Duodenal mucosa (tissue), 2 donors: ENCODE data around the gene PUS1.

Experiments used
- H3K27ac ChIP-seq: one replicate; pipeline ENCODE4 v1.7.0; 2013; ENCODE audit warnings: low read depth, low read length
- H3K27me3 ChIP-seq, 2 donors: one replicate each; pipeline ENCODE4 v1.7.0; 2013; ENCODE audit warnings: low read length in 2 of 2, control low read depth in 1 of 2; ENCODE audit not compliant: insufficient read depth in 2 of 2, control insufficient read depth in 1 of 2
- H3K36me3 ChIP-seq, 2 donors: one replicate each; pipeline ENCODE4 v1.7.0; 2013; ENCODE audit warnings: low read length in 2 of 2, control low read depth in 1 of 2; ENCODE audit not compliant: insufficient read depth in 2 of 2, control insufficient read depth in 1 of 2
- H3K4me1 ChIP-seq, 2 donors: one replicate each; pipeline ENCODE4 v1.7.0; 2013; ENCODE audit warnings: low read length in 2 of 2, control low read depth in 1 of 2; ENCODE audit not compliant: insufficient read depth in 2 of 2, control insufficient read depth in 1 of 2
- H3K4me3 ChIP-seq, 2 donors: one replicate each; pipeline ENCODE4 v1.7.0; 2013; ENCODE audit warnings: low read length in 2 of 2, low read depth in 1 of 2
- H3K9ac ChIP-seq, 2 donors: one replicate each; pipeline ENCODE4 v1.7.0; 2013; ENCODE audit warnings: low read length in 2 of 2, low read depth in 1 of 2
- H3K9me3 ChIP-seq, 2 donors: one replicate each; pipeline ENCODE4 v1.7.0; 2013; ENCODE audit warnings: low read length in 2 of 2, control low read depth in 1 of 2; ENCODE audit not compliant: control insufficient read depth in 1 of 2

Gene PUS1

DNA sequence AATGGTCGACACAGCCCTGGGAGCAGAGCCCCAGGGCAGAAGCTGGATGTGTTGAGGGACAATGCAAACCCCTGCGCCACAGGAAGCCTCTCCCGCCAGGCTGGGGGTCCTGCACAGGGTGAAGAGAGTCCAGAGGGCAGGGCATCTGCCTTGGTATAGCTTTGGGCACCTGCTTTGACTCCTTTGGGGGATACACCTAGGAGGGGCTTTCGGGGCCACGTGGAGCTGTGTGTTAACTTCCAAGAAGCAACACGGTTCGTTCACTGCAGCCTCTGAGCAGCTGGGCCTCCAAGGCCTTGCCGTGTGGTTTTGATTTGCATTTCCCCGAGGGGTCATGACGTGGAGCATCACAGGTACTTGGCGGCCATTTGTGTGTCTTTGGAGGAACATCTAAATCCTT lies 5.8 kb upstream of the PUS1 start:
- Histone ChIP-seq H3K4me3 (no peak overlapping the region), H3K4me1 (peaks cover 0 to 7% of the 10 kb centered on the region in 2 donors), H3K27me3 (no peaks in the 10 kb centered on the region), H3K36me3 (peaks cover 0 to 20% of the 10 kb centered on the region in 2 donors), H3K9ac (no peak overlapping the region), H3K9me3 (no peaks in the 10 kb centered on the region), H3K27ac (no peak overlapping the region)

DNA sequence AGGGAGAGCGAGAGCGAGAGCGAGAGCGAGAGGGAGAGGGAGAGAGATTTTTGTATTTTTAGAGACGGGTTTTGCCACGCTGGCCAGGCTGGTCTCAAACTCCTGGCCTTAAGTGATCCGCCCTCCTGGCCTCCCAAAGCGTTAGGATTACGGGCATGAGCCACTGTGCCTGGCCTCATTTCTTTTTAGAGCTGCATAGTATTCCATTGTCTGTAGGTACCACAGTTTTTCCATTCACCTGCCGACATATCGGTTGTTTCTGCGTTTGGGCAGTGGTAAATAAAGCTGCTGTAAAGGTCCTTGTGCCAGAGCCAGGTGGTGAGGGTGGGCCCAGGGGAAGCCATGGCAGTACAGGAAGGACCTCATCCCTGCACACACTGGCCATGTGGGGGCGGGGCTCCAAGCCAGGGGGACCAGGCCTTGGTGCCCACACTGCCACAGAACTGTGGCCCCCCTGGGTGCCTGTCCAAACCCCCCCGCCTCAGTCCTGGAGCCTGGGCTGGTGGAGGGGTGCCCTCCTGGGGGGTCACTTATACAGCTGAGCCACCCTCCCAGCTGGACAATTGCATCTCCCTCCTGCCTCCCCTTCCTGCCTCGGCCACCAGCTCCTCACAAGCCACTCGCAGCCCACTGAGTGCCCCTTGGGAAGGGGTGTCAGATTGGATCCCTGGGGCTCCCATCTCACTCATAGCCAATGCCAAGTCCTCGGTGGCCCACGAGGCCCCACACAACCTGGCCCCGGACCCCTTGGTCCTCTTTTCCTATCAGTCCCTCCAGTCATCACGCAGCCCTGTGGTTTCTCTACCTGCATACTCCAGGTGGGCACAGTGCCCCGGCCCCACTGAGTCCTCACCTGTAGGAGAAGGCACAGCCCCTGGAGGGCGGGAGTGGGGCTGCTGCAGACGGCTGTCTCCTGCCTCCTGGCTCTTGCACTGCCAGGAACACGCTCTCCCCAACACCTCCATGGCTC lies 1.7 kb upstream of the PUS1 start:
- Histone ChIP-seq H3K27me3 (no peaks in the 10 kb centered on the region), H3K4me1 (peaks cover 8 to 17% of the 10 kb centered on the region in 2 donors), H3K9me3 (no peaks in the 10 kb centered on the region), H3K4me3 (no peak overlapping the region), H3K9ac (no peak overlapping the region), H3K27ac (no peak overlapping the region), H3K36me3 (peaks cover 5 to 6% of the 10 kb centered on the region in 2 donors)

DNA sequence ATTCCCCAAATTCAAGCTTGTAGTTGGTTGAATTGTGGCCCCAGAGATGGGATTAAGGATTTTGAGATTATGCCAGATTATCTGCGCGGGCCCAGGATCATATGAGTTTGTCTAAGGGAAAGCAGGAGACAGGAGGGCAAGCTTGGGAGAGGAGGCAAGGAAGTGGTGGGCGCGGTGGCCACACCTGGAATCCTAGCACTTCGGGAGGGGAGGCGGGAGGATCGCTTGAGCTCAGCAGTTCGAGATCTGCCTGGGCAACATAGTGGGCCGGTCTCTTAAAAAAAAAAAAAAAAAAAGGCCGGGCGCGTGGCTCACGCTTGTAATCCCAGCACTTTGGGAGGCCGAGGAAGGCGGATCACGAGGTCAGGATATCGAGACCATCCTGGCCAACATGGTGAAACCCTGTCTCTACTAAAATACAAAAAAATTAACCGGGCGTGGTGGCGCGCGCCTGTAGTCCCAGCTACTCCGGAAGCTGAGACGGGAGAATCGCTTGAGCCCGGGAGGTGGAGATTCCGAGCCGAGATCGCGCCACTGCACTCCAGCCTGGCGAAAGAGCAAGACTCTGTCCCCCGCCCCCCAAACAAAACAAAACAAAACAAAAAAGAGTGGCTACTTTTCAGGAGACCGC lies 881 bp upstream of the PUS1 start:
- peak overlapping the region; percentile 67 to 73 for H3K4me3 ChIP-seq
- H3K27ac ChIP-seq, result no peak overlapping the region
- peaks cover 6 to 14% of the 10 kb centered on the region in 2 donors for H3K36me3 ChIP-seq
- no peaks in the 10 kb centered on the region for H3K27me3 ChIP-seq
- no peaks in the 10 kb centered on the region for H3K9me3 ChIP-seq
- H3K4me1 ChIP-seq, result peaks cover 8 to 17% of the 10 kb centered on the region in 2 donors
- H3K9ac ChIP-seq, result peak overlapping the region; percentile 25 to 51

DNA sequence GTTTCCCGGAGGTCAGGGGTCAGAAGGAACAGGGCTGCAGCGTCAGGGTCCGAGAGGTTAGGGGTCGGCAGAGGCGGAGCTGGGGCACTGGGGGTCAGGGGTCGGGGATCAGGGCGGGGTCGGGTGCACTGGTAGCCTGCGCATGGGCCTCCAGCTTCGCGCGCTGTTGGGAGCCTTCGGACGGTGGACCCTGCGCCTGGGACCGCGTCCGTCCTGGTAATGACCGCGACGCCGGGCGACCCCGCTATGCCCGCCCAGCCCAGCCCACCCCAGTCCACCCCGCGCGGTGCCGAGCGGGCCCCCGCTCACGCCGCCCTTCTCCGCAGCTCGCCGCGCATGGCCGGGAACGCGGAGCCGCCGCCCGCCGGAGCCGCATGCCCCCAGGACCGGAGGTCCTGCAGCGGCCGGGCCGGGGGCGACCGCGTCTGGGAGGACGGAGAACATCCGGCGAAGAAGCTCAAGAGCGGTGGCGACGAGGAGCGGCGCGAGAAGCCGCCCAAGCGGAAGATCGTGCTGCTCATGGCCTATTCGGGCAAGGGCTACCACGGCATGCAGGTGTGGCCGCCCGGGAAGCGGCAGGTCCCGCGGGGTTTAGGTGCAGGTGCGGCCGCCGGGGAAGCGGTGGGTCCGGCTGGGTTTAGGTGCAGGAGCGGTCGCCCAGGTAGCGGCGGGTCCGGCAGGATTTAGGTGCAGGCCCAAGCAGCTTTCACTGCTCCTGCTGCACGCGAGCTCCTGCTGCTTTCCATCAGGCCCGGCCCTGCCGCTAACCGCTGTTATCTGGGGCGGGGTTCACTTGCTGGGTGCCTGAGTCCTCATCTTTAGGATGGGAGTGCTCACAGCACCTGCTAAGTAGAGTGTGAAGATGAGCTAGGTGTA lies 743 bp downstream of the PUS1 start:
- Histone ChIP-seq H3K4me1 (peaks cover 8 to 12% of the 10 kb centered on the region in 2 donors), H3K27ac (no peak overlapping the region), H3K27me3 (no peaks in the 10 kb centered on the region), H3K4me3 (peak overlapping the region; percentile 82 to 85), H3K36me3 (peaks cover 12 to 30% of the 10 kb centered on the region in 2 donors), H3K9me3 (no peaks in the 10 kb centered on the region), H3K9ac (peak overlapping the region; percentile 56 to 66)

DNA sequence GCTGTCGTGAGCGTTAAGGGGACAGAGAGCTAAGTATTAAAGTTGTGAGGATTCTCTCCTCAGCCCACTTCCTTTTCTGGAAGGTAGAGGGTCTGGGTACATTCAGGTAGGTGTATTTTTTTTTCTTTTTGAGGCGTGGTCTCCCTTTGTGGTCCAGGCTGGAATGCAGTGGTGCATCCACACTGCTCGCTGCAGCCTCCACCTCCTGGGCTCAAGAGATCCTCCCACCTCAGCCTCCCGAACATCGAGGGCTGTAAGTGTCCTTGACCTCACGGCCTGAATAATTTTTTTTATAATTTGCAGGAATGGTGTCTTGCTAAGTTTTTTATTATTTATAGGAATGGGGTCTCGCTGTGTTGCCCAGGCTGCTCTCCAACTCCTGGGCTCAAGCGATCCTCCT lies 1.4 kb downstream of the PUS1 start:
- no peak overlapping the region for H3K27ac ChIP-seq
- H3K36me3 ChIP-seq, result peaks cover 15 to 35% of the 10 kb centered on the region in 2 donors
- no peaks in the 10 kb centered on the region for H3K9me3 ChIP-seq
- H3K9ac ChIP-seq, result peak overlapping the region in 1 of 2 donors; percentile 66
- H3K27me3 ChIP-seq, result no peaks in the 10 kb centered on the region
- H3K4me1 ChIP-seq, result peaks cover 8 to 10% of the 10 kb centered on the region in 2 donors
- H3K4me3 ChIP-seq, result peak overlapping the region; percentile 82 to 85

DNA sequence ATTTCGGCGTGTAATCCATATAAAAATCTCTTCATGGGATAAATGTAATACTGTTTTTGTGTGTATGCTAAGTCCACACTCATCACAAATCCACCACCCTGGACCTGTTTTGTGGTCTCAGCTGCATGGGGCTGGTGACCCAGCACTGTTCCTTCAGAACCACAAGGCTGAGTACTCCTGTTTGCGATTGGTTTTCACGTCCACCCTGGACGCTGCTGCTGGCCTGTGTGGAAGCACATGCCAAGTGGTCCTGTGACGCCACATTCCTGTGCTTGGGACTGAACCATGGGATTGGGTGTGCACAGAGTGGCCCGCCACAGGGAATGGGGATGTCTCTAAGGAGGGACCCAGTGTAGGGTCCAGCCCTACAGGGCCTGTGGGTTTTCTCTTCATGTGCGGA lies 4.3 kb downstream of the PUS1 start:
- no peak overlapping the region for H3K4me3 ChIP-seq
- H3K4me1 ChIP-seq, result peaks cover 8 to 10% of the 10 kb centered on the region in 2 donors
- H3K9ac ChIP-seq, result no peak overlapping the region
- H3K27me3 ChIP-seq, result no peaks in the 10 kb centered on the region
- H3K36me3 ChIP-seq, result peaks cover 15 to 47% of the 10 kb centered on the region in 2 donors
- no peak overlapping the region for H3K27ac ChIP-seq
- no peaks in the 10 kb centered on the region for H3K9me3 ChIP-seq

GRCh38 chr12:131934535-131934934 lies 5.5 kb downstream of the PUS1 start:
- no peak overlapping the region for H3K9ac ChIP-seq
- H3K27ac ChIP-seq, result no peak overlapping the region
- peaks cover 15 to 55% of the 10 kb centered on the region in 2 donors for H3K36me3 ChIP-seq
- H3K4me3 ChIP-seq, result no peak overlapping the region
- no peaks in the 10 kb centered on the region for H3K27me3 ChIP-seq
- no peaks in the 10 kb centered on the region for H3K9me3 ChIP-seq
- H3K4me1 ChIP-seq, result peaks cover 8 to 10% of the 10 kb centered on the region in 2 donors

- H3K4me1 ChIP-seq, result no peaks in the 10 kb centered on the region
- no peak overlapping the region for H3K9ac ChIP-seq
- H3K4me3 ChIP-seq, result no peak overlapping the region
- no peaks in the 10 kb centered on the region for H3K9me3 ChIP-seq
- H3K27me3 ChIP-seq, result no peaks in the 10 kb centered on the region
- no peak overlapping the region for H3K27ac ChIP-seq
- peaks cover 15 to 68% of the 10 kb centered on the region in 2 donors for H3K36me3 ChIP-seq
Measured at GRCh38 chr12:131938082-131938481, 9.0 kb downstream of the PUS1 start.

DNA sequence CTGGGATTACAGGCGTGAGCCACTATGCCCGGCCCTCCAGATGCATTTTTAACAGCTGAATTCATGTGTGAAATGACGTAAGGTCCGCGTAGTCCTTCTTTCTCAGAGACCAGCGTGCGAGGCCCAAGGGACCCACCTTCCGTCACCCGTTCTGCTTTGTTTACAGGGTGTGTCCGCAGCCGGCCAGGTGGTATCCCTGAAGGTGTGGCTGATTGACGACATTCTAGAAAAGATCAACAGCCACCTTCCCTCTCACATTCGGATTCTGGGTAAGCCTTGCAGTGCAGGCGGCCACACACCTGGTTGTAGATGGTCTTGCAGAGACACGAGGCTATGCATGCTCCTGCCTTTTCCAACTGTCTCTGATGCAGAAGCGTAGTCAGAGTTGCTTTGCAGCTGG lies 9.9 kb downstream of the PUS1 start:
- Histone ChIP-seq H3K9me3 (no peaks in the 10 kb centered on the region), H3K4me3 (no peak overlapping the region), H3K27me3 (no peaks in the 10 kb centered on the region), H3K4me1 (no peaks in the 10 kb centered on the region), H3K36me3 (peaks cover 12 to 68% of the 10 kb centered on the region in 2 donors), H3K9ac (no peak overlapping the region), H3K27ac (no peak overlapping the region)
